Smooth muscle cell (in vitro differentiated cells): ENCODE results near the gene MTMR1. TPM values are rescaled to one million over a fixed set of nuclear protein-coding genes. Genes with fewer than 3 reads are reported as not detected.
A peak's percentile ranks its signal among the peaks of the same experiment; 100 is the strongest.

Experiments used
- DNase-seq: peaks from one replicate; lab custom pipeline; 2025; ENCODE audit not compliant: unreplicated experiment; lab: John Stamatoyannopoulos, UW
- H2AFZ ChIP-seq: fragments of 200-600 bp; sonication (generic); 2 replicates; pipeline ENCODE4 v1.6.0; 2016; ENCODE audit warnings: antibody characterized with exemption, low read depth, mild to moderate bottlenecking
- H3F3A ChIP-seq: fragments of 200-600 bp; sonication (generic); 2 replicates; pipeline ENCODE4 v1.6.0; 2017; ENCODE audit warnings: antibody characterized with exemption, low read depth
- H3K27ac ChIP-seq: fragments of 200-600 bp; sonication (generic); 2 replicates; pipeline ENCODE4 v1.5.1; 2016; ENCODE audit warnings: low read depth, mild to moderate bottlenecking
- H3K27me3 ChIP-seq: fragments of 200-600 bp; sonication (generic); 2 replicates; pipeline ENCODE4 v1.6.1; 2016; ENCODE audit warnings: low read depth, mild to moderate bottlenecking
- H3K36me3 ChIP-seq: fragments of 200-600 bp; sonication (generic); 2 replicates; pipeline ENCODE4 v1.5.1; 2016; ENCODE audit warnings: low read depth
- H3K4me1 ChIP-seq: fragments of 200-600 bp; sonication (generic); 2 replicates; pipeline ENCODE4 v1.5.1; 2016; ENCODE audit warnings: low read depth
- H3K4me2 ChIP-seq: fragments of 200-600 bp; sonication (generic); 2 replicates; pipeline ENCODE4 v1.6.0; 2016; ENCODE audit warnings: mild to moderate bottlenecking
- H3K4me3 ChIP-seq: fragments of 200-600 bp; sonication (generic); 2 replicates; pipeline ENCODE4 v1.5.1; 2016; ENCODE audit warnings: mild to moderate bottlenecking
- H3K79me2 ChIP-seq: fragments of 200-600 bp; sonication (generic); 2 replicates; pipeline ENCODE4 v1.6.0; 2016; ENCODE audit warnings: low read depth, mild to moderate bottlenecking
- H3K9ac ChIP-seq: fragments of 200-600 bp; sonication (generic); 2 replicates; pipeline ENCODE4 v1.6.0; 2016; ENCODE audit warnings: low read depth
- H3K9me3 ChIP-seq: fragments of 200-600 bp; sonication (generic); replicated peaks from 2 replicates; pipeline ENCODE4 v1.5.1; 2016; ENCODE audit warnings: low read depth
- H4K20me1 ChIP-seq: fragments of 200-600 bp; sonication (generic); 2 replicates; pipeline ENCODE4 v1.6.0; 2016; ENCODE audit warnings: low read depth
- CTCF ChIP-seq: fragments of 200-600 bp; sonication (generic); IDR thresholded peaks from 2 replicates; pipeline ENCODE4 v1.5.1; 2017; ENCODE audit warnings: borderline replicate concordance, mild to moderate bottlenecking, antibody characterized with exemption; ENCODE audit not compliant: insufficient read depth, poor library complexity, severe bottlenecking
- WGBS: methylation state at CpG from one replicate; pipeline ENCODE4 v1.1.7; 2016; ENCODE audit warnings: low lambda C conversion rate; 5-methylcytosine and 5-hydroxymethylcytosine counted together
- polyA plus RNA-seq: library from polyadenylated mRNA; unstranded; fragments of >200 nt; fragmentation: Nextera tagmentation; extraction: Ambion mirVana; gene quantifications from 2 replicates; pipeline ENCODE4 v1.2.1, GENCODE V29; 2016
- total RNA-seq: library from RNA; depleted of rRNA; stranded (reverse); fragments of >200 nt; gene quantifications from 2 replicates; pipeline ENCODE4 v1.2.3, GENCODE V29; 2014

MTMR1 gene
- total and polyA plus RNA-seq, 2 experiments from 2014 or later = 10.1 to 13.8 TPM

GRCh38 chrX:150792949-150793527 is 99.8 kb downstream of the MTMR1 start:
- Histone ChIP-seq H2AFZ (no peak overlapping the region), H3K9me3 (no peaks in the 10 kb centered on the region), H3K27me3 (no peaks in the 10 kb centered on the region), H4K20me1 (no peaks in the 10 kb centered on the region), H3K36me3 (peaks cover 12% of the 10 kb centered on the region), H3K4me3 (no peak overlapping the region), H3K4me1 (no peaks in the 10 kb centered on the region), H3K9ac (no peak overlapping the region), H3F3A (no peaks in the 10 kb centered on the region), H3K4me2 (no peak overlapping the region), H3K27ac (no peak overlapping the region), H3K79me2 (no peaks in the 10 kb centered on the region)
- WGBS = 81% methylated on average over 5 of the region's 5 CpGs
- no peak for DNase-seq
- no peak for TF ChIP-seq CTCF

- H3K9me3 ChIP-seq = no peaks in the 10 kb centered on the region
- H3K79me2 ChIP-seq = no peaks in the 10 kb centered on the region
- peak overlapping the region; percentile 69 for H3K27ac ChIP-seq
- no peak overlapping the region for H3K4me3 ChIP-seq
- H3K36me3 ChIP-seq = no peaks in the 10 kb centered on the region
- 82% methylated on average over 2 of the region's 2 CpGs for WGBS
- DNase-seq = no peak
- H2AFZ ChIP-seq = no peak overlapping the region
- no peak overlapping the region for H3K4me2 ChIP-seq
- H3K4me1 ChIP-seq = no peaks in the 10 kb centered on the region
- H3K27me3 ChIP-seq = no peaks in the 10 kb centered on the region
- no peak overlapping the region for H3K9ac ChIP-seq
- no peaks in the 10 kb centered on the region for H4K20me1 ChIP-seq
- no peak for TF ChIP-seq CTCF
- no peaks in the 10 kb centered on the region for H3F3A ChIP-seq
Observed at GRCh38 chrX:150805736-150806135, 112.5 kb downstream of the MTMR1 start.

GRCh38 chrX:150806827-150807226 is 113.6 kb downstream of the MTMR1 start:
- DNase-seq = no peak
- no peak overlapping the region for H2AFZ ChIP-seq
- no peak overlapping the region for H3K4me2 ChIP-seq
- no peaks in the 10 kb centered on the region for H3K79me2 ChIP-seq
- H3K9ac ChIP-seq = no peak overlapping the region
- WGBS = 83% methylated on average over 1 of the region's 1 CpG
- no peaks in the 10 kb centered on the region for H3K36me3 ChIP-seq
- H3K4me3 ChIP-seq = no peak overlapping the region
- H4K20me1 ChIP-seq = no peaks in the 10 kb centered on the region
- H3K27ac ChIP-seq = no peak overlapping the region
- no peaks in the 10 kb centered on the region for H3F3A ChIP-seq
- H3K9me3 ChIP-seq = no peaks in the 10 kb centered on the region
- H3K4me1 ChIP-seq = no peaks in the 10 kb centered on the region
- TF ChIP-seq CTCF = no peak
- H3K27me3 ChIP-seq = no peaks in the 10 kb centered on the region

- H3K27ac ChIP-seq = no peak overlapping the region
- no peak overlapping the region for H3K4me3 ChIP-seq
- no peak overlapping the region for H2AFZ ChIP-seq
- H3K9ac ChIP-seq = no peak overlapping the region
- no peaks in the 10 kb centered on the region for H3K4me1 ChIP-seq
- DNase-seq = no peak
- no peaks in the 10 kb centered on the region for H4K20me1 ChIP-seq
- no peaks in the 10 kb centered on the region for H3F3A ChIP-seq
- no peaks in the 10 kb centered on the region for H3K9me3 ChIP-seq
- no peaks in the 10 kb centered on the region for H3K27me3 ChIP-seq
- H3K79me2 ChIP-seq = peaks cover 3% of the 10 kb centered on the region
- WGBS = 84% methylated on average over 5 of the region's 5 CpGs
- no peaks in the 10 kb centered on the region for H3K36me3 ChIP-seq
- H3K4me2 ChIP-seq = no peak overlapping the region
- no peak for TF ChIP-seq CTCF
Observed at GRCh38 chrX:150813922-150814321, 120.7 kb downstream of the MTMR1 start.
